ENCODE results near the gene P2RY2.
"Not testable (repeated sequence)": the region's sequence is repeated elsewhere in the genome, so short reads cannot be mapped to it uniquely, and the experiment has no call there.

The P2RY2 gene

DNA sequence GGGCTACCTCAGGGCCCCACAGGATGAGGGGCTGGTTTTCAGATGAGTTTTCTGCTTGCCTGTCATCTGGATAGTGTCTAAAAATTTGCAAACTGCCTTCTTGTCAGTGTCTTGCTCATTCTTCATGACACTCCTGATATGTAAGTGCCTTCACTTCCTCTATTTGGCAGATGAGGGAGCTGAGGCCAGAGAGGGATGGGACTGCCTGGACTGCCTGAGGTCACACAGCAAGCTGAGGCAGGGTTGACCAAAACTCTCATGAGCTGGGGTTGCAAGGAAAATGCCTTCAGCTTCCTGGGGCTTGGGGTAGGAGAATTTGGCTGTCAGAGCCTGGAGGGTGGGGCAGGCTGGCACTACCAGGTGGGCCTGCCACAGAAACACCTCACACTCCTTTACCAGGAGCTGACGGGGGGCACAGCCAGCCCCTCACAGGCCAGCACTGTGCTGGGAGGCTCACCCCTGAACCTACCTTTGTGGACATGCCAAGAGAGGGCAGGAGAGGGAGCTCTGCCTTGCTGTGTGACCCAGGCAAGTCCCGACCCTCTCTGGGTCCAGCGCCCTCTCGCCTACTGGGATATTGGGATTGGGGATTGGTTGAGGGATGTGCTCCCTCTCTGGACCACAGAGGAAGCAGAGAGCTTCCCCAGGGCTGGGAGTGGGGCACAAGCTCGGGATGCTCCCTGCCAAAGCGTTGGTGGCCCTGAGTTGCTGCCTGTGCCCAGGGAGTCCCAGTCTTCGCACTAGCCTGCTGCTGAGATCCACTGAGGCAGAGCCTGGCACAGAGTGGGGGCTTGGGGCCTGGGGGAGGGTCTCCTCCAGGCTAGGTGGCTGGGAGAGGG lies 52.2 kb downstream of the P2RY2 start:
- no peak for DNase-seq

DNA sequence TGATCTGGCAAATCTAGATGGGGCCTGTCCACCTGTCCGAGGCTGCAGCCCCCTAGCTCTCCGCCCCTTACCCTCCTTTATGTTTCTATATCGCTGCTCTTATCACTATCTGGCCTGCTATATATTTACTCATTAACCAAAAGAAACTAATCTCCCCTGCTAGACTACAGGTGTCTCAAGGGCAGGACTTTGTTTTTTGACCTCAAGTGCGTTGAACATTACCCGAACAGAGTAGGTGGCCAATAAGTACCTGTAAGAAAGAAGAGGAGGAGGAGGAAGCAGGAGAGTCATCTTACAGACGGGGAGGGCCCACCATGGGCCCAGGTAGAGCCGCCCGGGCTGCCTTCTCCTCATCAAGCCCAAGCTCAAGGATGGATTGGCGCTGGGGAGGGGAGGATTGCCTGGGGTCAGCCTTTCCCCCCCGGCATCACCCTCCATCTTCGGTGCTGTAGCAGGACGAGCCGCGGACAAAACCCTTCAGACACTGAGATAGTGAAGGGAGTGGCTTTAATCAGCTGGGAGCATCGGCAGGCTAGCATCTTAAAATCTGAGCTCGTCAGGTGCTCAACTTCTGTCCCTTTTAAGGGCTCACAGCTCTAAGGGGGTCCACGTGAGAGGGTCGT lies 52.9 kb downstream of the P2RY2 start:
- DNase-seq: no peak

GRCh38 chr11:73271478-73271865 lies 53.4 kb downstream of the P2RY2 start:
- DNase-seq: not testable (repeated sequence)

GRCh38 chr11:73271936-73272679 lies 54.0 kb downstream of the P2RY2 start, which contains the start of gene P2RY6:
TSS of gene P2RY6 (plus strand) at chr11:73272338. CDS start at chr11:73296519, 24,181 bp downstream.
- no peak for DNase-seq

DNA sequence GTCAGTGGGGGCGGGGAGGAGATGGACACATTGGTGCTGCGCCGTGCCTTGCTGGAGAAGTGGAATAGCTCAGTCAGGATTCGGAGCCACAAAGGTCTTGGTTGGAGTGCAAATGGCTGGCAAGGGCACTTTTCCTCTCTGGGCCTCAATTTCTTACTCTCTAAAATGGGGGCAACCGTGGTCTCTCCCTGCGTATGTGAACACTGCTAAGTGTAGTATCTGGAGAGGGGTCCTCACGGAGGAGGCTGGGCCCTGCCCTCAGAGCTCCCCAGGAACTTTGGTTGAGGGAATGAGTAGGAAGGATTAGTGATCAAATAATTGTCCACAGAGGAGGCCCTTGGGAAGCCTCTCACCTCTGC lies 54.6 kb downstream of the P2RY2 start:
- DNase-seq: no peak

DNA sequence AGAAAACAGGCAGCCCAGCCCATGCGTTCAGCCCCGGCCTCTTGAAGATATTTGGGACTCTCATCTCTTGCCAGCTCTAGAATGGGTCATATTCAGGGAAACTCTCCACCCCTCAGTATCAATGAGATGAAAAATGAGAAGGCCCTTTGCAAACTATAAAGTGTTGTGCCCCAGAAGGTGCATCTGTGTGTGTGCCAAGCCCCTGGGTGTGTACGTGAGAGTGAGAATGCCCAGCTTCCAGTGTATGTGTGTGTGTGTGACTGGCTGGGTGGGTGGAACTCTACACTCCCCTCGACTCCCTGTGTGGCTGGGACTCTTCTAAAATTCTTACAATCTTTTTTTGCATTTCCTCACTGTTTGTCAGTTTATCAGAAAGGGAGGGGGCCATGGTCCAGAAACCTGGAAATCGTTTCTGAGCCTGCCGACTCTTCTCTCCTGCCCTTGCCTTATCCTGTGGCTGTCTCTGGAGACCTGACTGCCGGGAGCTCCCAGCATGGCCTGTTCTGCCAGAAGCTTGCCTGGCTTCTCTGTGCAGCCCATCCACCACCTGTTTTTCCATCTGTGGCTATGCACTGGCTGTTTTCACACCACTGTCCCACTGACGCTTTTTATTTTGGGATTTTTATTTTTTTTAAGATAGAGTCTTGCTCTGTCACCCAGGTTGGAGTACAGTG lies 55.3 kb downstream of the P2RY2 start:
- DNase-seq: no peak

DNA sequence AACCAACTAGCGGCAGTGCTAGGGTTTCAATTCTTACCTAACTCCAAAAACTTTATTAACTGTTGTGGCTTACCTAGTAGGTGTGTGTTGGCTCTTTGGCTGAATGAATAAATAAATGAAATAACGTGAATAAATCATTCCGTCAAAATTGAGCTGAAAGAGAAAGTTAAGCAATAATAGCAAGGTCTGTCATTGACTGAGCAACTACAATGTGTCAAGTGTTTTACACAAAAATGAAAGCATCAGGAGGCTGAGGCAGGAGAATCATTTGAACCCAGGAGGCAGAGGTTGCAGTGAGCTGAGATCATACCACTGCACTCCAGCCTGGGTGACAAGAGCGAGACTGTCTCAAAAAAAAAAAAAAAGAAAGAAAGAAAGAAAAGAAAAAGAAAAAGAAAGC lies 56.1 kb downstream of the P2RY2 start:
- not testable (repeated sequence) for DNase-seq

GRCh38 chr11:73274722-73275380 lies 56.8 kb downstream of the P2RY2 start:
- DNase-seq: no peak

GRCh38 chr11:73275381-73275750 lies 57.3 kb downstream of the P2RY2 start:
- DNase-seq: no peak

GRCh38 chr11:73277467-73277866 lies 59.4 kb downstream of the P2RY2 start:
- DNase-seq: no peak

- DNase-seq: no peak
Observed at GRCh38 chr11:73280626-73281025, 62.5 kb downstream of the P2RY2 start.

- no peak for DNase-seq
Observed at GRCh38 chr11:73281201-73281741, 63.2 kb downstream of the P2RY2 start.

- DNase-seq: no peak
Observed at GRCh38 chr11:73281796-73282660, 63.9 kb downstream of the P2RY2 start.

DNA sequence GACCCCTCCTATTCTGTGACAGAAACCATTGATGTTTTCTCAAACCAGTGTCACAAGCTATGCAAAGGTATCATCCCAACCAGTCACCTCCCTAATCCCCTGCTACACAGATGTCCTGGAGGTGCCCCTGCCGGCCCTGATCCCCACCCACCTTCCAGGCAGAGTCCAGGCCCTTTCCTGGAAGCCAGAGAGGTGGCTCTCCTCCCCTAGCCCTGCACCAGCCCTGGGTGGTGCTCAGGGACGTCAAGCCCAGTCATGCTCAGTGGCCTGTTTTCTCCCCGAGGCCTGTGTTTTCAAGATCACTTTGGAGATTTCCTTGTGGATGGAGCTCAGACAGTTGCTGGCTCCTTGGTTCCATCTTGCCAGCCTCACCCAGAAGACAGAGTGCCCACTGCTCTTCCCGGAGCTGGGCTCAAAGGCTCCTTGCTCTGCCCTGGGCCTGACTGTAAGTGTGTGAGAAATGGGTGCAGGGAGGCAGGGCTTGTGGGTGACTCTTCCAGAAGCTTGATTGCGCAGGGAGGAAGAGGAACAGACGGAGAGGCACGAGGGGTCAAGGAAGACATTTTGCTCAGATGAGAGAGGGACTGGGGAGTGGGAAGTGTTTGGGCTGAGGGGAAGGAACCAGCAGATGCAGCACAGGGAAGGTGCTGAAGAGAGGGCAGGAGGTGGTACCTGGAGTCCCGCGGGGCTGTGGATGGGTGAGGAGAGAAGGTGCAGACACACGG lies 65.4 kb downstream of the P2RY2 start:
- DNase-seq: no peak

GRCh38 chr11:73284106-73284505 lies 66.0 kb downstream of the P2RY2 start:
- DNase-seq: no peak

DNA sequence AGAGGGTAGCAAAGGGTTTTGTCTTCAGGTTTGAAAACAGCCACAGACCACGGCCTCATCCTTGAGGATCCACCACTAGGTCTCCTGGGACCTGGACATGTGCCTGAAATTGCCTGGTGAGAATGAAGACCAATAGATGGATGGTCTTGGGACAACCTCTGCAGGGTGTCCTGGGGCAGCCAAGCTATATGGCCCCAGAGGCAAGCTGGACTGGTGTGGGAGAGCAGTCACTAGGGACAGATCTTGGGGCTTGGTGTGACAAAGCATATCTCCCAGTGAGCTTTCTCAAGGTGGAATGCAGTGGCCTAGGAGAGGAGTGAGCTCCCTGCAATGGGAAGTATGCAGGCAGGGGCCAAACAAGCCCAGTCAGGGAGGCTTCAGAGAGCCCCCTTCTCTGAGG lies 67.6 kb downstream of the P2RY2 start:
- DNase-seq: no peak
